ENCODE measurements around the gene PCSK5. TPM values are rescaled to one million over a fixed set of nuclear protein-coding genes. Genes with fewer than 3 reads are reported as not detected.

Gene PCSK5
- total RNA-seq, 1 experiment from 2014 or later: 7.5 TPM

- no peaks in the 10 kb centered on the region for H3K79me1 ChIP-seq (ENCODE audit: insufficient read depth, low read depth, low read length, poor library complexity, severe bottlenecking)
- H3K27ac ChIP-seq (ENCODE audit: insufficient read length, low read depth, low read length): no peak overlapping the region
- H3K9ac ChIP-seq (ENCODE audit: extremely low read depth, insufficient read length, low read length): no peak overlapping the region
- H2AFZ ChIP-seq (ENCODE audit: low read length): no peak overlapping the region
- Mint-ChIP-seq H3K9me3 (no peaks in the 10 kb centered on the region; a peak in 1 of 5 replicates), H3K27ac (no peak overlapping the region), H3K4me3 (no peak overlapping the region), H3K36me3 (ENCODE audit: insufficient read depth in 1 of 3, low read depth in 3 of 3) (no peaks in the 10 kb centered on the region), H3K27me3 (ENCODE audit: low read depth) (no peaks in the 10 kb centered on the region), H3K4me1 (peaks cover 7 to 9% of the 10 kb centered on the region in 2 experiments; a peak in 3 of 4 replicates)
- H3K4ac ChIP-seq (ENCODE audit: low read depth, low read length): no peak overlapping the region
- no peak overlapping the region for H2BK12ac ChIP-seq (ENCODE audit: insufficient read length, low read depth, low read length)
- no peak overlapping the region for H4K91ac ChIP-seq (ENCODE audit: insufficient read length, low read depth, low read length)
- no peak overlapping the region for H4K8ac ChIP-seq (replicated peaks; ENCODE audit: insufficient read length, low read depth, low read length)
- no peak for TF ChIP-seq CTCF (conservative IDR thresholded peaks at IDR 0.05)
- H3K79me2 ChIP-seq (ENCODE audit: insufficient read depth, low read length): no peaks in the 10 kb centered on the region
- no CpG with 5 or more reads among the region's 1 CpG for WGBS (ENCODE audit: extremely low coverage, insufficient read length, low lambda C conversion rate)
- H3K56ac ChIP-seq (ENCODE audit: insufficient read length, low read depth, low read length): no peak overlapping the region
- no peak overlapping the region for H3K18ac ChIP-seq (ENCODE audit: insufficient read length, low read depth, low read length)
- H3K23me2 ChIP-seq (ENCODE audit: insufficient read length, low read depth, low read length, poor library complexity, severe bottlenecking): no peaks in the 10 kb centered on the region
- H3K27me3 ChIP-seq (ENCODE audit: insufficient read depth, low read length): no peaks in the 10 kb centered on the region
- H3T11ph ChIP-seq (ENCODE audit: low read length): no peak overlapping the region
- H3K4me2 ChIP-seq (ENCODE audit: insufficient read depth, insufficient read length, low read length): no peak overlapping the region
- no peak overlapping the region for H3K14ac ChIP-seq (ENCODE audit: insufficient read depth, low read length)
- H2BK5ac ChIP-seq (ENCODE audit: insufficient read length, low read length): no peak overlapping the region
- DNase-seq: no peak
- H2BK20ac ChIP-seq (ENCODE audit: low read depth, low read length, poor library complexity, severe bottlenecking): no peak overlapping the region
- no peak overlapping the region for H3K23ac ChIP-seq (ENCODE audit: insufficient read length, low read depth, low read length)
- H2AK5ac ChIP-seq (ENCODE audit: insufficient read length, low read length): no peak overlapping the region
- no peaks in the 10 kb centered on the region for H4K20me1 ChIP-seq (ENCODE audit: control insufficient read depth, insufficient read depth, insufficient read length)
- no peaks in the 10 kb centered on the region for H3K9me3 ChIP-seq (ENCODE audit: control insufficient read depth, low read depth, low read length)
- H2BK120ac ChIP-seq (ENCODE audit: low read depth, low read length, poor library complexity, severe bottlenecking): no peak overlapping the region
- H3K4me1 ChIP-seq (ENCODE audit: insufficient read depth, low read length): no peaks in the 10 kb centered on the region; the same call in 1 of the 2 replicates
- no peak overlapping the region for H4K5ac ChIP-seq (ENCODE audit: insufficient read length, low read depth, low read length)
- no peak overlapping the region for H2BK15ac ChIP-seq (ENCODE audit: low read depth, low read length)
Measured at GRCh38 chr9:76341616-76342015, 451.1 kb downstream of the PCSK5 start.

Data from H9 (cell line).